ENCODE measurements around the gene COL11A2. TPM values are rescaled to one million over a fixed set of nuclear protein-coding genes. Genes with fewer than 3 reads are reported as not detected.
A peak's percentile ranks its signal among the peaks of the same experiment; 100 is the strongest.

Gene COL11A2
- total RNA-seq, 1 donor from 2014 or later, result 1.4 TPM

DNA sequence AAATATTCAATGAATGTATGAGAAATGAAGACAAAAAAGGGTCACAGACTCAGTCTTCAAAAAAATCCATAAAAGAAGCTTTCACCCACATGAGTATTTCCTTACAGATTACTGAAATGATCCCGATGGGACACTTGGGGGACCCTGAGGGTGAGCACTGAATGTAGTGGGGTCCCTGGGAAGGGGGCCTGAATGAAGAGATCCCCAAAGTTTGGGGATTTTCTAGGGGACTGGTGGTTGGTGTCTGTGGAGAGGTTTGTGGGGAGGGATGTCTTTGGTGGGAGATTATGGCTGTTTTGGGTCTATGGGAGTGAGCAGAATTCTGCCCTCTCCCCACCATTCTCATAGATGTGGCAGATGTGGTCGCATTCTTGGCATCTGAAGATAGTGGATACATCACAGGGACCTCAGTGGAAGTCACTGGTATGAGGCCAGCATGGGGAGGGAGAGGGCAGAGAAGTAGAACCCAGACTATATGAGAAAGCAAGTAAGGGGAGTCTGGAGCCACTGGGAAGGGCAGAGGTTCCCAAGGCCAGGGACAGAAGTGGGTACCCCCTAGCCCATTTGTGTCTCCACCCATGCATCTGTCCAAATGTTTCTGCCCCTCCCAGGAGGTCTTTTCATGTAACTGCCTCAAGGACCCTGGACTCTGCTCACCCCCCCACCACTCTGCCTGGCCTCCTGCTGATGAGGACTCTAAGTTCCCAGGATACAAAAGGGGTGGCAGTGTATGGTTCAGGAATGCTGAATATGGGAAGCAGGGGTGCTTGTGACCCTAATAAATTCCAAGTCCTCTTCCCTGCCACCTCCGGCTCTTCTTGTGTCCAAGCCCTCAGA lies 14.0 kb upstream of the COL11A2 start:
- no peak for DNase-seq

DNA sequence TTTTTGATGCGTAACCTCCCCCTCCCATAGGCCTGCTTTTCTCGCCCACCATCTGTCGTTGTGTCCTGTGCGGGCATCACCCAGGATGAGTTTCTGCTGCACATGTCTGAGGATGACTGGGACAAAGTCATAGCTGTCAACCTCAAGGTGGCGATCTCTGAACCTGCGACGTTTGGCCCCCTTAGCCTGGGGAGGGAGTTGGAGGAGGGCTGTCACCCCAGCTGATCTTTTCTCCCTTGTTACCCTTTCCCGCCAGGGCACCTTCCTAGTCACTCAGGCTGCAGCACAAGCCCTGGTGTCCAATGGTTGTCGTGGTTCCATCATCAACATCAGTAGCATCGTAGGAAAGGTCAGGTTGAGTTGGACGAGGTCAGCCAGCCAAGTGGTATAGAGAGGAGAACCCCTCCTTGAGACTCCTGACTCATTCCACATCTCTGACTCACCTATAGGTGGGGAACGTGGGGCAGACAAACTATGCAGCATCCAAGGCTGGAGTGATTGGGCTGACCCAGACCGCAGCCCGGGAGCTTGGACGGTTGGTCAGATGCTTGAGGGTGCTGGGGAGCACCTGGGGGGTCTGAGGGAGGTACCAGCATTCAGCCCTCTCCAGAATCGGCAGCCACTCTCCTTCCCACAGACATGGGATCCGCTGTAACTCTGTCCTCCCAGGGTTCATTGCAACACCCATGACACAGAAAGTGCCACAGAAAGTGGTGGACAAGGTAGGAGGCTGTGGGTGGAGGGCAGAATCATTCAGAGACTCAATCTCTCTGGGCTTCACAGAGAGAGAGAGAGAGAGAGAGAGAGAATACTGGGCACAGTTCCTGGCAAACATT lies 13.1 kb upstream of the COL11A2 start:
- DNase-seq, result no peak

DNA sequence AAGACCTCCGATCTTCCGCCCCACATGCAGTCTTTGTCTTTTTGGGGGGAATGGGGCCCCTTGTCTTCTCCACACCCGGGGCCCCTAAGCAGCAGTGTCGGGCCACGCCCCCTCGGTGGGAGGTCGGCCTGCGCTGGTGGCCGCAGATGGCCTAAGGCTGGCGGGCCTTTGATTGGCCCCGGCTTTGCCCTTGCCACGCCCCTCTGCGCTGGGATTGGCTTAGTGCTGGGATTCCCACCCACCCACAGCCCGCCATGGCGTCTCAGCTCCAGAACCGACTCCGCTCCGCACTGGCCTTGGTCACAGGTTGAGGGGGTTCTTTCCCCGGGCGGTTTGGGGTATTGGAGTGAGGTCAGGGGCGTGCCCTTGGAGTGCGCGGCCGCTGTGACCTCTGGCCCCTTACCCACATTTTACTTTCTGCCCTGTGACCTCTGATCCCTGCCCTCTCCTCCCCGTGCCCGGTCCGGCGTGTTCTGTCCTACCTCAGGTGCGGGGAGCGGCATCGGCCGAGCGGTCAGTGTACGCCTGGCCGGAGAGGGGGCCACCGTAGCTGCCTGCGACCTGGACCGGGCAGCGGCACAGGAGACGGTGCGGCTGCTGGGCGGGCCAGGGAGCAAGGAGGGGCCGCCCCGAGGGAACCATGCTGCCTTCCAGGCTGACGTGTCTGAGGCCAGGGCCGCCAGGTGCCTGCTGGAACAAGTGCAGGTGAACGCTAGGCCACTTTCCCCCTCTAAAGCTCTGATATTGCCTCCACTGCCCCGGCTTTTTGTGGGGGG lies 12.3 kb upstream of the COL11A2 start, which contains the start of gene HSD17B8:
TSS of gene HSD17B8 (plus strand) at position 241 of the 776 bp plus-strand sequence. CDS start at position 255, 14 bp downstream.
- peak; percentile 90 for DNase-seq

DNA sequence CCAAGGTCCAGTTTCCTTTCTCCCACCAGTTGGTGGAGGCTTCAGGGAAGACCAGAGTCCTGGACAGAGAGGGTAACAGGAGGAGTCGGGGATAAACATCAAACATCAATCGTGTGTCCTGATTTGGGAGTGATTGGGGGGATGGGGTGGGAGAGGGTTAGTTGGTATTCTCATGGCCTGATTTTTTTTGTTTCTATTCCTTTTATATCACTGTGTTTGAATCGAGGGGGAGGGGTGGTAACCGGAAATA lies 11.8 kb upstream of the COL11A2 start:
- DNase-seq, result no peak

DNA sequence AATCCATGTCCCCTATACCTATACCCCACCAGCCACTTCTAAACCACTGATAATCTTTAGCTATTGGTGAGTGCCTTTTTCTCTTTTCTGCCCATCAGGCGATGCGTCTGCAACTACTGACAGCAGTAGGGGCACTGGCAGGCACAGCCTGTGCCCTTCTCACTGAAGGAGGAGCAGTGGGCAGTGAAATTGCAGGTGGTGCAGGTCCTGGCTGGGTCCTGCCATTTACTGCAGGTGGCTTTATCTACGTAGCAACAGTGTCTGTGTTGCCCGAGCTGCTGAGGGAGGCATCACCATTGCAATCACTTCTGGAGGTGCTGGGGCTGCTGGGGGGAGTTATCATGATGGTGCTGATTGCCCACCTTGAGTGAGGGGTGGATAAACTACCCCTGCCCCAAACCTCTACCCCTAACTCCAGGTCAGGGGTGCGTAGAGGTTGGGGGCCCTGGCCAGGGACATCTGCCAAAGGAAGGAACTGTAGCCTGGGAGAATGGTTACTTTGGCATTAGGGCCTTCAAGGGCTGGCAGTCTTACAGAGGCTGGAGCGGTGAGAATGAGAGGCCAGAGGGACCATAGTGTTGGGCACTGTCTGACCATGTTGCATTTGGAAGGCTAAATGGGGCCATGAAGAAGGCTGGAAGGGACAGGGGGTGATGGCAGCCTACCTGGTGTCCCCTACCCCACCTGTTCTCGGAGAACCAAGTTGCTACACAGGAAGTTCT lies 11.3 kb upstream of the COL11A2 start:
- no peak for DNase-seq

DNA sequence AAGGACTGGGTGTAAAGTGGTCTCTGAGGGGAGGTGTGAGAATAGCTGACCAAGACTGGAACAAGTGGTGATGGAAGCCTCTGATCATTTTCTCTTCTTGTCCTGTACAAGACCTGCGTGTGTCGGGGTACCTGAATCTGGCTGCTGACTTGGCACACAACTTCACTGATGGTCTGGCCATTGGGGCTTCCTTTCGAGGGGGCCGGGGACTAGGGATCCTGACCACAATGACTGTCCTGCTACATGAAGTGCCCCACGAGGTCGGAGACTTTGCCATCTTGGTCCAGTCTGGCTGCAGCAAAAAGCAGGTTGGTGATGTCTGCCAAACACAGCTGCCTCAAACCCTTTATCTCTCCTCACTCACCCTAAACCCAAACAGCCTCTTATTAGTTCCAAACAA lies 10.5 kb upstream of the COL11A2 start:
- DNase-seq, result no peak

DNA sequence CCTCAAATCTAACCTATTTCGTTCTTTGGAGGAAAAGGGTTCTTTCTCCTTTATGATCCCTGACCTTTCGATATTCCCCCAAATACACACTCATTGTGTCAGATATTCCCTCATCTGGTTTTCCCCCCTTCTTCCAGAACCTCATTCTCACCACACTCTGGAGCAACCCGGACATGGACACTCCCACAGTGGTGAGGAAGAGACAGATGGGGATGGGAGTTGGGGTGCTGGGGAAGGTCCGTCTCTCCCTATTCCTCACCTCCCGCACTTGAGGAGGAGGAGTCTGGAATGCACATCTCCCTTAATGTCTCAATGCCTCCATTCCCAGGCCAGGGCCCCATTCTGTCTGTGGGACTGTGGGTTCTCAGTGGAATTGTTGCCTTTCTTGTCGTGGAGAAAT lies 9.7 kb upstream of the COL11A2 start:
- no peak for DNase-seq

DNA sequence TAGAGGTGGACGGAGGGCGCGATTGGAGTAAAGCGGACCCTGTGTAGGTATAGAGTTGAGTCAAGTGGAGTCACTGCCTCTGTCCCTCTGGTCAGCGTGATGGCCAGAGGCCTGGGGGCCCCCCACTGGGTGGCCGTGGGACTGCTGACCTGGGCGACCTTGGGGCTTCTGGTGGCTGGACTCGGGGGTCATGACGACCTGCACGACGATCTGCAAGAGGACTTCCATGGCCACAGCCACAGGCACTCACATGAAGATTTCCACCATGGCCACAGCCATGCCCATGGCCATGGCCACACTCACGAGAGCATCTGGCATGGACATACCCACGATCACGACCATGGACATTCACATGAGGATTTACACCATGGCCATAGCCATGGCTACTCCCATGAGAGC lies 8.9 kb upstream of the COL11A2 start:
- no peak for DNase-seq

DNA sequence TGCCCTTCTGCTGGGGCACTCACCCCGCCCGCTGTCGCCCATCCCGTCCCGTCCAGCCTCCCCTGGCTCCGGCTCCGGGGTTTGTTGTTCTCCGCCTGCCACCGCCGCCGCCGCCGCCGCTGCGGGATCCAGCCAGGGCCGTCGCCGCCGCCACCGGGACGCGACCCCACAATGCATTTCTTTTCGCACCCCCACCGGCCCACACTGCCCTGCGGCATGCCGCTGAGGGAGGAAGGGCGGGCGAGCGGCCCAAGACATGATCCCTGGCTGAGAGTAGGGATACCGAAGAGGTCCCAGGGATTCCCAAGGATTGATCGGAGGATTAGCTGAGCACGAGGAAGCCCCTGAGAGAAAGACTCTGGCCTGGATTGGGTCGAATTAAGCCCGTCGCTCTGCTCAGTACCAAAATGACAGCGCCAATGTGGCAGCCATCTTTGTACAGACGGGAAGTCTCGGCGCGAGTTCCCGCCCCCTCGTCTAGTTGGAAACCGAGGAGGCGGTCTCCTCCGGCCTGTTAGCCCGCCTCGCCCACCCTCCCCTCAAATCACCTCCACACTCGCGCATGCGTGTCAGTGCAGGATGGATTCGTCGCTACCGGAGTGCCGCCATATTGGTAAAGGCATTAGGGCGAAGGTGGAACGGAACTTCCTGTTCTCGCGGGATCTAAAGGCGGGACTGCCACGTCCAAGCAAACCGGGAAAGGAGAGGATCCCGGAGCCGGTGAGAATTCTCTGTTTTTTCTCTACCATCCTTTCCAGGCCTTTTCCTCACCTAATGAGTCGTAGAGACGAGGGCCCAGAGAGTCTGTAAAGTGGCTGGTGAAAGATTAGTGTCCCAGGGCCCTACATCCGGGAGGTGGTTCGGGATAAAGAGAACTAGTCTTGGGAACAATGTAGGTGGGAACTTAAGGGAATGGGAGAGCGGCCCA lies 8.2 kb upstream of the COL11A2 start, which contains the start of the genes RXRB and SLC39A7:
TSS of gene RXRB (minus strand) at position 447 of the 928 bp plus-strand sequence. CDS start at position 258, 189 bp downstream.
TSS of gene SLC39A7 (plus strand) at position 649 of the 928 bp plus-strand sequence. CDS start 379 bp downstream, outside the sequence.
- peak; percentile 100 for DNase-seq

DNA sequence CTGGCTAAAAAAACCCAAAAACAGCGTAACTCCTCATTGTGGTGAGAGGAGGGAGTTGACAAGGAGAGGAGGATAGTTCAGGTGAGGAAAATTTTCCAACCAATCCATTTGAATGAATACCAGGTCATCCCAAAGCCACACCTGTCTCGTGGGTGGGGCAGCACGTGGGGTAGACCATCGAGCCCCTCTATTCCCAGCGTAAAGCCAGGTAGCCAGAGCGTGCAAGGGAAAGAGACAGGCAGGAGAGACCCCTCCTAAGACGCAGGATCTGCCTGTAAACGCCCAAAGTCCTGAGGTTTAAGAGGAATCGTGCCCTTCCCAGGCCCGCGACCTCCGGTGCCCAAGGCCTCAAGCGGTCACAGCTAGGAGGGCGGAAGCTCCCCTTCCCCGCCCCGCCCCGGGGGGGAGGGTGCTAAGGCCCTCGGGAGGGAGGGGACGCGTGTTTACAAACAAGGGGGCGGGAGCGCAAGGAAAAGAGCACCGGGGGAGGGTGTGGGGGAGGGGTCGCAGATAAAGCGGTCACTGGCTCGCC lies 7.5 kb upstream of the COL11A2 start:
- peak; percentile 69 for DNase-seq

DNA sequence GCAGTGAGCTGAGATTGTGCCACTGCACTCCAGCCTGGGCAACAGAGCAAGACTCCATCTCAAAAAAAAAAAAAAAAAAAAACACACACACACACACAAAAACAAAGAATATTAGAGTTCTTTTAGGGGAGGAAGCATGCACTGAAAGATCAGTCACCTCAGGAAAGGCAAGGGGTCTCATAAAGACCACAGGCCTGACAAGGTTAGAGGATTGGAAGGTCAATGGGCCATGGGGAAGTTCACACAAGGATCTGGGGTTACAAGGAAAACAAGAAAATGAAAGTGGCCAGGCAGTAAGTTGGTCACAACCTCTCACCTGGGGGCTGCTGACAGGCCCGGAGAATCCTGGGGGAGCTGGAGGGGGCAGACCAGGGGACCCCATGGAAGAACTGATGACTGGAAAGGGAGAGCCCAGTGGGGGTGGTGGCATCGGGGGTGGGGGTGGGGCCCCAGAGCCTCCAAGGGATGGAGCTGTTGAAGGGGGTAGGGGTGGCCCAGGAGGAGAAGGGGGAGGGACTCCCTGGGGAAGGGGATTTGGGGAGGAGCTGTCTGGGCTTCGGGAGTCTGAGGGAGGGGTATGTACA lies 6.7 kb upstream of the COL11A2 start:
- DNase-seq, result no peak

DNA sequence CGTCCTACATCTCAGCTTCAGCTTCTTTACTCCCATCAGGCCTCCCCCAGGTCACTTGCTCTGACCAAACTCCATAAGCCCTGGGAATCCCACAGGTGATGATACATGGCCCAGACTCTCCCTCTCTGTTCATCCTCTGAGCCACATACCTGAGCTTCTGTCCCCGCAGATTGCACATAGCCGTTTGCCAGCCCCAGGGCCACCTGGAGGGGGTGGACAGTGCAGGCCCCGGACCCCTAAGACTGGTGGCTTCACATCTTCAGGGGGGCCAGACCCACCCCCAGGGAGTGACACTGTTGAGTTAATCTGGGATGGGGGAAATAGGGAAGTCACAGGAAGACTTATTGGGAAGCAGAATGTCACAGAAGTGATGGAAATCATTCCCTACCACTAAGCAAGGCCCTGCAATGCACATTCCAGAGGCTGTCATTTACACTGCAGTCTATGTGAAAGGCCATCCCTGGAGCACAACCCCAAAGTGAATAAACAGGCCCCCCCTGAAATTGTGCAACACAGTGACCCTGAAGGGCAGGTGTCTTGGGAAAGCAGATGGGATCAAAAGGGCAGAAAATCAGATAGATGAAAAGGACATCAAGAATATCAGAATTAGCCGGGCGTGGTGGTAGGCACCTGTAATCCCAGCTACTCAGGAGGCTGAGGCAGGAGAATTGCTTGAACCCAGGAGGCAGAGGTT lies 6.0 kb upstream of the COL11A2 start:
- no peak for DNase-seq

DNA sequence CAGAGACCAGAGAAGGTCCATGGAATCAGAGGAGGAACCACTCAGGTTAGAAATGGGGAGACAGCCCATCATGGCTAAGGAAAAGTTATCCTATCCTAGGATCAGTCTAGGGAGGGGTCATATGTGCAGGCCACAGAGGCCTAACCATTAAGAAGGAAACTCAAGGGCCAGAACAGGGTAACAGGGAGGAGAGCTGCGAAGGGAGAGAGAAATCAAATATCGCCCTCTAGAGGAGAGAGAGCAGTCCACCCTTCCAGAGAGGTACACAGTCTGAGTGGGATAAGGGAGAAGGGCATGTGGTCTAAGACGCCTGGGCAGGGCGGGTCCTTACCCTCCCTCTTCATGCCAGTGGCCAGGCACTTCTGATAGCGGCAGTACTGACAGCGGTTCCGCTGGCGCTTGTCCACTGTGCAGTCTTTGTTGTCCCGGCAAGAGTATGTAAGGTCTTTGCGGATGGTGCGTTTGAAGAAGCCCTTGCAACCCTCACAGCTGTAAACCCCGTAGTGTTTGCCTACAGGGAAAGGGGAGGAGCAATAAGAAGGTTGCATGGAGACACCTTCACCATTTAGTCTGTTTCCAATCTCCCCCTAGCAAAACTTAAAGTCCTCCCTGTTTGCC lies 5.3 kb upstream of the COL11A2 start:
- no peak for DNase-seq

DNA sequence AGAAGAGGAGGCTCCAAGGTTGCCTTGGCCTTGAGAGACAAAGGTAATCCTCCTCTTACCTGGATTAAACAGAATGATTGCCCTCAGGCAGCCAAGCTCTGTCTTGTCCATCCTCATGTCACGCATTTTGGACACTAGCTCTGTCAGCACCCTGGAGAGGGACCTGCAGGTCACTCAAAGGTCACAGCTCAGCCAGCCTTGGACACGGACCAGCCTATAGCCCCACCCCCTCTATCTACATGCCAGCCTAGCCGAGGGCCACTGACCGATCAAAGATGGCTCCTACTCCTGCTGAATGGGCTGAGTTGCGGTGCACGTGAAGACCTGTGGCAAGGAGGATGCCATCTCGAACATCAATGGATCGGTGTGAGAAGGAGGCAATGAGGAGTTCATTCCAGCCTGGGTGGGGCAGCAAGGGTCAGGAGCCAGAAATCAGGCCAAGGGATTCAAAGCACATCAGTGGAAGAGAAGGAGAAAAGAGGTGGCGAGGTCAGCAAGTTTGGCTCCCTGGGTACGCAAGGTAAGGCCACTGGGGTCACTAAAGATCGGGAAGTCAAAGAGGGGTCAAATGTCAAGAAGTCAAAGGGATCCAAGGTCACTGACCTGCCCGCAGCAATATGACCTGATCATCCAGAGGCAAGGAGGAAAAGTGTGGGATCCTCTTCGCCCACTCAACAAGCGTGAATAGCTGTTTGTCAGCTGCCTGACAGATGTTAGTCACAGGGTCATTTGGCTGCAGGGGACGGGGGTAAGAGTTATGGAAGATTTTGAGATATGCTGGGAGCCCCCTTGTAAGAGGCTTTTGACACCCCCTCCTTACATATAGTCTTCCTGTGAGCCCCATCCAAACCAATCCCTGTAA lies 3.3 kb upstream of the COL11A2 start:
- no peak for DNase-seq

DNA sequence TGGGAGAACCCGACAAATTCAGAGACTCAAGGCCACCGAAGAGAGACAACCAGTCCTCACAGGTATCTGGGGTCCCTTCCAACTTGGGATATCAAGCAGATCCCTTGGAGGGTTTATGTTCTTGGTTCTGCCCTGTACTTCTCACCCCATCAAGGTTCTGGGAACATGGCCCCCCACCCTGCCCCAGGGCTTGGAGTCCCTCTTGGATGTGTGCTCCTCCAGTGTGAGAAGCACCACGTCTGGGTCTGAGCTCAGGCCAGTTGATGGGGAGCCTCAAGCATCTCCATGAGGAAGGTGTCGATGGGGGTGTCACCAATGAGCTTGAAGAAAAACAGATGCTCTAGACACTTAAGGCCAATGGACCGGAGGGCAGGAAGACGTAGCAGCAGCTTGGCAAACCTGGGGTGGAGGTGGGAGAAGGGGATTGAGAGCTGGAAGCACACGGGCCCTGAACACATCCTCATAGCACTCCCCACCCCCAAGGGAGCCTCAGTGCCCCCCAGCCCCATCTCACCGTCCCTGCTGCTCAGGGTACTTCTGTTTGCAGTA lies 2.2 kb upstream of the COL11A2 start:
- no peak for DNase-seq

DNA sequence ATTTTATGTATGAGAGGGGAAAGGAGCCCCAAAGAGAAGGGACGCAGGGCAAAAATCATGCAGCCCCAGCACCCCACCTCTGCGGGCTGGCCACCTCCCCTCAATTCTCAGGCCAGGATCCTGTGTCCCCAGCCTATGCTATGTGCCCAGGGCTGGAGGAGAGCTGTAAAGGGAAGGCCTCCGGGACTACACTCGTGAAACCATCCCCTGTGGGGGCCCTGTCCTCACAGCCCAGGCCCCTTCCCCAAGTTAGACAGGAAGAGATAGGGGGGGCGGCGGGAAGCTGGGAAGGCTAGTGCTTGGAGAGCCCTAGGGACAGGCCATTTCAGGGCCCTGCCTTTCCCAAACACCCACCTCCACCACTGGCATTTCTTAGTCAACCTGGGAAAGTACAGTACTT lies 1.4 kb upstream of the COL11A2 start:
- no peak for DNase-seq
